Neural progenitor cell (in vitro differentiated cells): ENCODE measurements around the gene RALGAPA1.

Source experiments
- CTCF ChIP-seq: fragments of 200-600 bp; sonication (generic); IDR thresholded peaks from 2 replicates; pipeline ENCODE4 v1.5.1; 2017; ENCODE audit warnings: antibody characterized with exemption, mild to moderate bottlenecking
- EZH2 ChIP-seq: fragments of 200-600 bp; sonication (generic); IDR thresholded peaks from 2 replicates; pipeline ENCODE4 v1.6.1; 2017; ENCODE audit warnings: antibody characterized with exemption, mild to moderate bottlenecking, moderate library complexity
- EZH2phosphoT487 ChIP-seq: fragments of 200-600 bp; sonication (generic); IDR thresholded peaks from 2 replicates; pipeline ENCODE4 v1.6.1; 2017; ENCODE audit warnings: antibody characterized with exemption

GRCh38 chr14:35543006-35543405, 266.1 kb downstream of the RALGAPA1 start:
- TF ChIP-seq CTCF (no peak), EZH2 (no peak), EZH2phosphoT487 (no peak)
